HEK293T (cell line): ENCODE results near the gene OLFM1.
A peak's percentile ranks its signal among the peaks of the same experiment; 100 is the strongest.

Experiments used
- CTCF ChIA-PET: fragments of 350-600 bp; formaldehyde crosslinking; extraction: SDS; loops from one replicate; lab custom pipeline; 2021; ENCODE audit warnings: antibody characterized with exemption, inconsistent platforms; lab: Yijun Ruan, JAX
- POLR2A ChIA-PET: fragments of 350-600 bp; formaldehyde crosslinking; extraction: SDS; loops from one replicate; lab custom pipeline; 2020; ENCODE audit warnings: antibody characterized with exemption, inconsistent platforms; lab: Yijun Ruan, JAX
- DNase-seq: peaks from one replicate; pipeline ENCODE4 v3.0.0; 2012; ENCODE audit warnings: mixed read lengths; ENCODE audit errors: extremely low spot score
- ARNT ChIP-seq: fragments of 450-650 bp; IDR thresholded peaks from 2 replicates; pipeline ENCODE4 v1.6.1; 2017; ENCODE audit warnings: mild to moderate bottlenecking
- BHLHE40 ChIP-seq: fragments of 450-650 bp; IDR thresholded peaks from 2 replicates; pipeline ENCODE4 v1.6.1; 2016; ENCODE audit warnings: mild to moderate bottlenecking, moderate library complexity, borderline replicate concordance
- CTBP1 ChIP-seq: fragments of 450-650 bp; IDR thresholded peaks from 2 replicates; pipeline ENCODE4 v1.6.1; 2016; ENCODE audit warnings: borderline replicate concordance
- ELF4 ChIP-seq: fragments of 450-650 bp; IDR thresholded peaks from 2 replicates; pipeline ENCODE4 v1.6.1; 2017; ENCODE audit warnings: antibody characterized with exemption
- FOXA1 ChIP-seq: fragments of 450-650 bp; IDR thresholded peaks from 2 replicates; pipeline ENCODE4 v1.6.1; 2016; ENCODE audit warnings: mild to moderate bottlenecking
- FOXK2 ChIP-seq: fragments of 450-650 bp; IDR thresholded peaks from 2 replicates; pipeline ENCODE4 v1.6.1; 2016; ENCODE audit warnings: mild to moderate bottlenecking
- FOXM1 ChIP-seq: fragments of 450-650 bp; IDR thresholded peaks from 2 replicates; pipeline ENCODE4 v1.6.1; 2017; ENCODE audit warnings: mild to moderate bottlenecking, borderline replicate concordance
- HDGF ChIP-seq: fragments of 450-650 bp; IDR thresholded peaks from 2 replicates; pipeline ENCODE4 v1.6.1; 2017; ENCODE audit warnings: antibody characterized with exemption, borderline replicate concordance
- L3MBTL2 ChIP-seq: fragments of 450-650 bp; conservative IDR thresholded peaks from 2 replicates; pipeline ENCODE4 v1.6.1; 2016; ENCODE audit warnings: mild to moderate bottlenecking
- LEF1 ChIP-seq: fragments of 450-650 bp; IDR thresholded peaks from 2 replicates; pipeline ENCODE4 v1.6.1; 2017; ENCODE audit warnings: mild to moderate bottlenecking, borderline replicate concordance
- NFRKB ChIP-seq: fragments of 450-650 bp; IDR thresholded peaks from 2 replicates; pipeline ENCODE4 v1.6.1; 2016; ENCODE audit warnings: mild to moderate bottlenecking, moderate library complexity
- PKNOX1 ChIP-seq: fragments of 450-650 bp; IDR thresholded peaks from 2 replicates; pipeline ENCODE4 v1.6.1; 2016
- SP1 ChIP-seq: fragments of 450-650 bp; IDR thresholded peaks from 2 replicates; pipeline ENCODE4 v1.6.1; 2017
- SUZ12 ChIP-seq: fragments of 450-650 bp; IDR thresholded peaks from 2 replicates; pipeline ENCODE4 v1.6.1; 2016; ENCODE audit warnings: mild to moderate bottlenecking
- TARDBP ChIP-seq: fragments of 450-650 bp; IDR thresholded peaks from 2 replicates; pipeline ENCODE4 v1.6.1; 2016
- ZNF384 ChIP-seq: fragments of 450-650 bp; IDR thresholded peaks from 2 replicates; pipeline ENCODE4 v1.6.1; 2016

OLFM1 gene

GRCh38 chr9:135095470-135096407 is 8.3 kb downstream of the OLFM1 start:
- TF ChIP-seq ELF4 (no peak), HDGF (no peak), FOXM1 (no peak), BHLHE40 (no peak), SUZ12 (no peak), NFRKB (no peak), LEF1 (no peak), SP1 (no peak)
- POLR2A ChIA-PET: no interaction called here
- no peak for DNase-seq
- CTCF ChIA-PET: no interaction called here

GRCh38 chr9:135096408-135096895 is 9.0 kb downstream of the OLFM1 start:
- ChIA-PET CTCF (no interaction called here), POLR2A (no interaction called here)
- TF ChIP-seq TARDBP (no peak), BHLHE40 (no peak), L3MBTL2 (no peak), SP1 (no peak), LEF1 (no peak), ARNT (no peak), HDGF (no peak), PKNOX1 (no peak), SUZ12 (no peak), ZNF384 (no peak)
- no peak for DNase-seq

GRCh38 chr9:135098400-135099105 is 11.1 kb downstream of the OLFM1 start:
- DNase-seq: peak; percentile 47
- ChIA-PET POLR2A (no interaction called here), CTCF (no interaction called here)
- no peak for TF ChIP-seq FOXM1

- POLR2A ChIA-PET: no interaction called here
Measured at GRCh38 chr9:135099574-135099973, 12.1 kb downstream of the OLFM1 start.

GRCh38 chr9:135100241-135100681 is 12.8 kb downstream of the OLFM1 start:
- no peak for DNase-seq
- TF ChIP-seq ARNT (no peak), FOXA1 (no peak), SUZ12 (no peak), L3MBTL2 (no peak), ZNF384 (no peak), PKNOX1 (no peak), FOXK2 (no peak), LEF1 (no peak), CTBP1 (no peak), BHLHE40 (no peak), TARDBP (no peak), SP1 (no peak), FOXM1 (no peak), NFRKB (no peak), ELF4 (no peak), HDGF (no peak)
- CTCF ChIA-PET: no interaction called here
- POLR2A ChIA-PET: no interaction called here

More at GRCh38 chr9:135099574-135099973, 12.1 kb downstream of the OLFM1 start:
- no peak for TF ChIP-seq CTBP1
- CTCF ChIA-PET: no interaction called here
- DNase-seq: no peak

- no peak for TF ChIP-seq ELF4
- peak; percentile 87 for TF ChIP-seq PKNOX1
- no peak for TF ChIP-seq HDGF
- TF ChIP-seq LEF1: no peak
- TF ChIP-seq FOXM1: no peak
- no peak for TF ChIP-seq L3MBTL2
- no peak for TF ChIP-seq FOXK2
- ChIA-PET POLR2A (no interaction called here), CTCF (no interaction called here)
- no peak for DNase-seq
Measured at GRCh38 chr9:135100725-135101410, 13.4 kb downstream of the OLFM1 start.
